IPS-11a (cell line): ENCODE measurements around the gene FAM151A.

Experiments used
- H3K4me3 ChIP-seq: one replicate; pipeline ENCODE4 v1.5.1; 2013; ENCODE audit warnings: low read depth, low read length, control low read depth

FAM151A gene

GRCh38 chr1:54581621-54582035 lies 41.7 kb downstream of the FAM151A start:
- H3K4me3 ChIP-seq = no peak overlapping the region

- H3K4me3 ChIP-seq = no peak overlapping the region
Measured at GRCh38 chr1:54580856-54581550, 42.3 kb downstream of the FAM151A start.

- H3K4me3 ChIP-seq = no peak overlapping the region
Measured at GRCh38 chr1:54579337-54579781, 44.0 kb downstream of the FAM151A start.

- no peak overlapping the region for H3K4me3 ChIP-seq
Measured at GRCh38 chr1:54577612-54578011, 45.7 kb downstream of the FAM151A start.

GRCh38 chr1:54575605-54576290 lies 47.6 kb downstream of the FAM151A start:
- H3K4me3 ChIP-seq = no peak overlapping the region

GRCh38 chr1:54575161-54575560 lies 48.2 kb downstream of the FAM151A start:
- no peak overlapping the region for H3K4me3 ChIP-seq

- no peak overlapping the region for H3K4me3 ChIP-seq
Measured at GRCh38 chr1:54574158-54574778, 49.1 kb downstream of the FAM151A start.

GRCh38 chr1:54572542-54572850 lies 50.8 kb downstream of the FAM151A start:
- H3K4me3 ChIP-seq = no peak overlapping the region

- no peak overlapping the region for H3K4me3 ChIP-seq
Measured at GRCh38 chr1:54571803-54572541, 51.4 kb downstream of the FAM151A start.

GRCh38 chr1:54571326-54571725 lies 52.0 kb downstream of the FAM151A start:
- H3K4me3 ChIP-seq = no peak overlapping the region

GRCh38 chr1:54570161-54570560 lies 53.2 kb downstream of the FAM151A start:
- no peak overlapping the region for H3K4me3 ChIP-seq

- H3K4me3 ChIP-seq = no peak overlapping the region
Measured at GRCh38 chr1:54569339-54569738, 54.0 kb downstream of the FAM151A start.

- no peak overlapping the region for H3K4me3 ChIP-seq
Measured at GRCh38 chr1:54567961-54568360, 55.4 kb downstream of the FAM151A start.

- H3K4me3 ChIP-seq = no peak overlapping the region
Measured at GRCh38 chr1:54566438-54567141, 56.7 kb downstream of the FAM151A start.

GRCh38 chr1:54565113-54565501 lies 58.2 kb downstream of the FAM151A start:
- H3K4me3 ChIP-seq = no peak overlapping the region

- no peak overlapping the region for H3K4me3 ChIP-seq
Measured at GRCh38 chr1:54564312-54565112, 58.8 kb downstream of the FAM151A start.

- no peak overlapping the region for H3K4me3 ChIP-seq
Measured at GRCh38 chr1:54559771-54560231, 63.5 kb downstream of the FAM151A start.
